NCI-H774 (cell line): ENCODE measurements around the gene LRMDA.

ENCODE experiments used
- DNase-seq: peaks from one replicate; lab custom pipeline; 2025; lab: John Stamatoyannopoulos, UW

Gene LRMDA

DNA sequence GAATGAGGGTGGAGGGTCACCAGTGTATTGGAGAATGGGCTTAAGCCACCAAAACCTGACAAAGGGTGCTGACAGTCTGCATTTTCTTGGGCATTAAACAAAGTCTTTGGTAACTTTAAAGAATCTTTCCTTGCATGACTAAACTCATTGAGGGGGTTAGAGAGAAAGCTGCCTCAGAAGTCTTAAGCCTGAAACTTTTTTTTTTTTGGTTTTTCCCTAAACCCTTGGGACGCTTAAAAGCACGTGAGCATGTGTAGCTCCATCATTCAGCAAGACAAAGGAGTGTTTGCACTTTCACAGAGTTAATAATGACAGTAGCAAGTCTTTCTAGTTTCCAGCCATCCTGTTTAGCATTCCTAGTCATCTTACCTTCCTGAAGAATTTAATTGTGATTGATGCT, 110.7 kb downstream of the LRMDA start:
- no peak for DNase-seq

DNA sequence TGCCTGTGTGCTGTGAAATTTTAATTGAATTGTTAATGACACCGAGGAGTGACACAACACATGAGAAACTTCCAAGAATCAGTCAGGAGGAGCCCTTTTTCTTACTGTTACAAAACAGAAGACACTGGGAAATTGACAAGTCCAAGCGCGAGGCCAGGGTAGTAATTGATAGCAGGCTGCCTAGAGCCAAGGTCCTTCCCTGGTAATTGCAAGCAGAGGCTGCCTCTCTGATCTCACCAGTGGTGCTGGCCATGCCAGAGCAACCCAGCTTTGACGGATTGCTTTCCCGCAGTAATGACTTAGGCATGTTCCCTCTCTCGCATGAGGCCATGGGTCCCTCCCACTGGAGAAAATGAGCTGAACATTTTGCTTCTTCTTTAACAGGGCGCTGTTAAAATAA, 111.5 kb downstream of the LRMDA start:
- no peak for DNase-seq

DNA sequence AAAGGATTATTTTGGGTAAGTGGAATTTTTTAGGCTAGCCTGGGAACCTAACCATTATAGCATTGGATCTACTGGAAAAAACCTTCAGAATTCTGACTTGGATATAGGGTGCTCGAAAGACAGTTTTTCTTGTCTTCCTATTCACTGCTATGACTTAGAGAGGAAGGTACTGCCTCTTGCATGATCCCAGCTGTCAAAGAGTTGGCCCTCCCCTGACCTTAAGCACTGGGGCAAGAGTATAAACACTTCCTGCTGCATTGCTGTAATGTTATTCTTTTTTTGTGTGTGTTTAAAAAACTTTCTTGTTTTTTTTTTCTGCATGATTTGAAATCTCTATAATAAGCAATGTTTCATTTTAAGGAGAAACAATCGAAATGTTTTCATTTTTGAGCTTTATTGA, 113.0 kb downstream of the LRMDA start:
- no peak for DNase-seq

DNA sequence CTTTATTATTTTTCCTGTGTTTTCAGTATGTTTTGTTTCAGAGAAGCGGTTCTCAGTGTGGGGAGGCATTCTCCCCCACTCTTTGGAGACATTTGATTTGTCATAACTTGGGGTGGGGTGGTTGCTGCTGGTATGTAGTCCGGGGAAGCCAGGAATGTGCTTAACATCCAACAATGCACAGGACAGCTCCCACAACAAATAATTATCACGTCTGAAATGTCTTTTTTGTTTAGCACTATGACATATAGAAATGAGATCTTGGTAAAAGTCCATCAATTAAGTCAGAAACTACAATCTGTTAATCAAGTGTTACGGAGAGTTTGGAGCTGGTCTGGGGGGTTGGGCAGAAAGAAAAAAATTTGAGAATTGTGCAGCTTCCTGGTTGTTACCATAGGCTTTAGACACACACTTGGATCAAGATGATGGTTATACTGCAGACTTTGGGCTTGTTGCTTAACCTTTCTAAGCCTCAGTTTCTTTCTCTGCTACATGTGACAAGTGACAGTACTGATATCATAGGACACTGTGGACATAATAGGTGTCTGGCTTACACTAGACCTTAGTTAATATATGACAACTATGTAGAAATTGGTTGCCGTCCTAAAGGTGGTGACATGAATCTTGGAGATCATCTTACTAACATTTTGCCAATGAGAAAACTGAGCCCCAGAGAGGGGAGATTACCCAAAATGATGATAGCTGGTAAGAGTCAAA, 113.7 kb downstream of the LRMDA start:
- no peak for DNase-seq

DNA sequence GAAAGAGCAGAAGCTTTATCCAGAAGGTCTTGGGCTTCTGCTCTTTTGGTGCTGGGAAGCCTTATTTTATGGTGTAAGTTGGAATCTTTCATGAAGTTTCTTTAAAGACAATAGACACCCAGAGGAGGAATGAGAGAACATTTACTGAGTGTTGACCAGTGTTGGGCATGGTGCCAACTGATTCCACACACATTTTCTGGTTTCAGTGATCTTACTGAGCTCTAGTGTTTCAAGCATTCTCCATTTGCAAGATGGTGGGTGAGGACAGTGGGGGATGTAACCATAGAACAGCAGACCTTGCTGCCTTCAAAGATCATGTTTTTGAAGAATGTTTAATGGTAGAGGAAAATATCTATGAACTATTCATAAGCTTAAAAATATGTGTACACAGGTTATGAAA, 114.6 kb downstream of the LRMDA start:
- no peak for DNase-seq

DNA sequence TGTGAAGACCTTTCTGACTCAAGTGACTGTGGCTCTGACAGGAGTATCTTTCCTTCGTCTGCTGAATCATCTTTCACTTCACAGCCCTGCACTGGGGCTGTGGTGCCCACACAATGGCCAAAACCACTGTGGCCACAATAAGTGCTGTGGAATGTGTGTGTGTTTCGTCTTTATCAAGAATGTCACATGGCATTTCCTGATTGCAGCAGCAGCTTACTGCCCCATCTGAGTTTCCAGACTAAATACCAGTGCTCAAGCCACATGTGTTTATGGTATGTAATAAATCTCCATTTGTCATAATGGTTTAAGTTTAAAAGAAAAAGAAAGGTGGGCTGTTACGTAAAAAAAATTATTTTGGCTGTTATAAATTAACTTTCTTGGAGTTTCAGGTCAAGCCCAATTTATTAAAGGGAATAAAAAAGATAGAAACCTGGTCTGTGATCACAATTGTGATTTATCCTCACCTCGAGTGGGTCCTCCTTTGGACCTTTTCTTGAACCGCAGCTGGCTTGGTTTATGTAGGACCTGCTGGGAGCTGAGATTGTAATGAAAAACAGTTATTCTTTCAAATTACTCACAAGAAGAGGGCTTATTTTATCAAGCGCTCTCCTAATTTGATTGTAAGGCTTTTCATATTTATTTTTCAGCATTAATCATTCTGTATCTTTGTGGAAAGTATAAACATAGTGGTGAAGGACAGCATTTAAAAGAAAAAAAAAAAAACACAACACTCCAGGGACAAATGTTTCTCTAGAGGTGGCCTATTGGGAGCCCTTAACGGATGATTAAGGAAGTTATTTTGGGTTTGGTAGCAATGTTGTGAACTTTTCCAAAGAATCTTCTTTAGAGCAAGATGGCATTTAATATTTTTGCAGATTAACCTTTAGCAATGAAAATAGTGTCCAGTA, 116.2 kb downstream of the LRMDA start:
- DNase-seq, result no peak

DNA sequence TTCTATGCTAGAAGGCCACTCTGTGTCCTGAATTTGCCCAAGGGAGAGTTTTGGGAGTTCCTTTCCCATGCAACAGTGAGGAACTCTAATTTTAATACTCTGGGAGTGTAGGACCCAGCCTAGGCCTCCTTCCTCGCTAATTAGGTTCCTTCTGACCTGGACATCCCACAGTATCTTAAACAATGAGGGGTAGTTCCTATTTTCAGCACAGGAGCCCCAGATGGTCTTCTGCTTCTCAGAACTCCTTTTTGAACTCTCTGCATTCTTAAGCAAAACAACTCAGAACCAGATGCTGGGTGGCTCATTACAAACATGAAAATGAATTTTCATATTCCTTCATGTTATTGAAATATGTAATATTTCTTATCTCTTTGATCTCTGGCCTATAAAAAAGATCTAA, 116.9 kb downstream of the LRMDA start:
- DNase-seq, result no peak

DNA sequence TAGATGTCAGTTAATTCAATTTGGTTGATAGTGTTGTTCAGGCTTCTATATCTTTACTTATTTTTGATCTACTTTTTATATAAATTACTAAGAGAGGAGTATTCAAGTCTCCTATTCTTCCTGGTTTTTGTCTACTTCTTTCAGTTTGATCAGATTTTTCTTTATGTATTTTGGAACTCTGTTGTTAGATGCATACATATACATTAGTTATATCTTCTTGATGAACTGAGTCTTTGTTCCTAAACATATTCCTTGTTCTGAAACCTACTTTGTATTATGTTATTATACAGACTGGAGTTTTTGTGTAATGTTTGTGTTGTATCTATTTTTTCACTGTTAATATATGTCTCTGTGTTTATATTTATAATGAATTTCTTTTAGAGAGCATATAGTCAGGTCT, 118.8 kb downstream of the LRMDA start:
- DNase-seq, result no peak

DNA sequence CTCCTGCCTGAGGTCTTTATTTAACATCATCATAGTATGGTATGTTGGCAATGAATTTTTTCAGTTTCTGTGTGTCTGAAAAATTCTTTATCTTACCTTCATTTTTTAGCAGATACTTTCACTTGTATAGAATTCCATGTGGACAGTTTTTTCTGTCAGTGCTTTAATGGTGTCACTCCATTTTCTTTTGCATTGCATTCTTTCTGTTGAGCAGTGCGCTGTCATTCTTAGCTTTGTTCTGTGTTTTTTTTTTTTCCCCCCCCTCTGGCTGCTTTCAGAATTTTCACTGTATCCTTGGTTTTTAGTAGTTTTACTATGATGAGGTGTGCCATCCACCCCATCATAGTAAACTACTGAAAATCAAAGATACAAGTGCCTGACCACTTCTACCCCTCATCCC, 120.7 kb downstream of the LRMDA start:
- no peak for DNase-seq

DNA sequence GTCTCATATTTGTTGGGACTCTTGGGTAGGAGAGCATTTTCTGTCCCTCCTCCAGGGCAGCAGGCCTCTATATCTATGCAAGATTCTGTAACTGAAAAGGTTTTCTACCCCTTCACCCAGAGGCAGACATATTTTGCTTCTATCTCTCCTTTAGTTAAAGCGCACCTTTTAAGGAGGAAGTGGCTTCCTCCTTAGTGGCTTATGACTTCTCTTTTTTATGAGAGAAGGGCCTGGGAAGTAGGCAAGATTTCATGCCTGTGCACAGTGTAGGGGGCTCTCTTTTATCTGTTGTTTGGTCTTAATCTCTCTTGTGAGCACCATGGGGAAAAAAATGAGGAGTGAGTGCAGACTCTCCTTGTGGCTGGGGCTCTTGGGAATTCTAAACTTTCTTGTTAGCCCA, 122.1 kb downstream of the LRMDA start:
- DNase-seq, result no peak

DNA sequence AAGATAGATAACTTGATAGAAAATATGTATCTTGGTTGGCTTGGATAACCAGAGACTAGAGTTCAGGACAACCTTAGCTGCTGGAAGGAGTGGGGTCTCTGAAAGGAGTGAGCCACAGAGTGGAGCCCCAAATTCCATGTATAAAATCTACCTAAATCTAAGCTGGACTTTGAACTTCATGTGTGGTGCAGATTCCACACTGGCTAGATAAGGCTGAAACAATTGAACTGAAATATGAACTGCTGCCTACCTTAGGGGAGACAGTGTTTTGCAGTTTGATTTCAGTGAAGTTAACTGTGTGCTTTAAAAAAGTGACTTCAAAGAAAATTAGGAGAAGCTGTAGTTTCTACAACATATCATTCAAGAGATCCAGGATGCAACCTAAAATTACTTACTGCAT, 123.9 kb downstream of the LRMDA start:
- no peak for DNase-seq

DNA sequence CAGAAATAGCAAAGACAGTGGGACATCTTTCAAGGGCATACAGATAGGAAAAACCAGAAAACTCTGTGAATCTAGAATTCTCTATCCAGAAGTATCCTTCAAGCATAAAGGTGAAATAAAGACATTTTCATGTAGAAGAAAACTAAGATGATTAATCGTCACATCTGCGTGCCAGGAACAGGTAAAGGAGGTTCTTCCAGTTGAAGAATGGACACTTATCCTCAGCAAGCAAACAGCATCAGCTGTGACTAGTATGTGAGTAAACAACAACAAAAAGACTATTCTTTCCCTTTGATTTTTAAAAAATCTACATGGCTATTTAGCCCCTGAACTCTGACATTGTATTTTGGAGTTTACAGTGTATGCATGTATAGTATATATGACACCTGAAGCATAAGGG, 124.9 kb downstream of the LRMDA start:
- no peak for DNase-seq

DNA sequence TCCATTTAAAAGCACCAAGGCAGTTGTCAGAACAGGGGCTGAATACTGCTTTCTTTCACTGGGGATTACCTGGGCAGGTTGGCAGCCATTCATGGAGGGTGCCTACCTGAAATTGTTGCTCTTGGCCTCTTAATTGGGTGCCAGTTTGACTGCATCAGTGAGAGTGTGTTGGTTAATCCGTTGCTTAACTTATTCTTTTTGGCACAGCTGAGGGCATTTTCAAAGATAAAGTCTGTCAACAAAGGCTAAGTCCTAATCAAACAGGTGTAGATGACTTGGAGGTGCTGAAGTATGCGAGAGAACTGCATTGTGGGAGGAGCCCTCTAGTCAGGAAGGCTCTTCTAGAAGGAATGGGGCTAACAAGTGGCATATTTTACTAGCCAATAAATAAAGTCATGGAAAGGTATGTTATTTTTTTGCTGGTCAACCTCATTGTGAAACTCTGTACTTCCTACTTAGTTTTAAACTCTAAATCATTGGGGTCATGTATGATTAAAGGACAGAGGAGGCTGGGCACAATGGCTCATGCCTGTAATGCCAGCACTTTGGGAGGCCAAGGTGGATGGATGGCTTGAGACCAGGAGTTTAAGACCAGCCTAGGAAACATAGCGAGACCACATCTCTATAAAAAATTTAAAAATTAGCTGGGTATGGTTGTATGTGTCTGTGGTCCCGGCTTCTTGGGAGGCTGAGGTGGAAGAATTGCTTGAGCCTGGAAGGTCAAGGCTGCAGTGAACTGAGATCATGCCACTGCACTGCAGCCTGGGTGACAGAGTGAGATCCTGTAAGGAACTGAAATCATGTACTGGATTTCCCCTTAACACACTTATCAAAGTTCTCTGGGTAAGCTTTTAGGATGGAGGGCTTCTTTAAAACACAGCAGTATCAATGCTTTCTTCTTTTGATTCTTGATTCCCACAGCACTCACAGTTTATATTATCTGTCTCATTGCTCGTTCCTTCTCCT, 134.1 kb downstream of the LRMDA start:
- DNase-seq, result no peak

DNA sequence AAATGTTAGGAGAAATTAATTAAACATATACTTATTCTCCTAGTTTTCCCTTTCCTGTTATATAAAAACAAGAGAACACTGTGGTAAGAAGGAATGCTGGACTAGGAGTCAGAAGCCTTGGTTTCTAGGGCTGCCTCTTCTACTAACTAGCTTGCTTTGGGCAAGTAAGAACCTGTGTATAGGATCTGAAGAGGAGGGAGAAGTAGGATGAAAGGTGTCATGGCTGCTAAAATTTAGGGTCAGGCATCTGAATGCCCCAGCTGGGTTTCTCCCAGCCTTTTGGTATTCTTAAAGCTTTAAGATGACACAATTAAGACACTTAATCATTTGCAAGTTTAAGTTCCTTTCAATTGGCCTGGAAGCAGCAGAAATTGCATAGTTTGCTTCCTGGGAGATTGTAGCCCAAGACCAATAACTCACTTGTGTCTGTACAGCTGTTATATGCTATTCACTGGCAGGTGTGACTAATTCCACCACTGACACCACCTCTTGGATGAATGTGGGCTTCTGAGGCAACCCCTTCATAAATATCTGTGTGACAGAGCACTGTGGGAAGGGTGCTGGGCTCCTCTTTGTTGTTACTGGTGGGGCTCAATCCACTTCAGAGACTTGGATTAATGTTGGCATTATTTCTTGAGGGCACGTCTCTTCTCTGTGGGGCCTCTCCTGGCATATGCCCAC, 137.2 kb downstream of the LRMDA start:
- DNase-seq, result peak; percentile 11

DNA sequence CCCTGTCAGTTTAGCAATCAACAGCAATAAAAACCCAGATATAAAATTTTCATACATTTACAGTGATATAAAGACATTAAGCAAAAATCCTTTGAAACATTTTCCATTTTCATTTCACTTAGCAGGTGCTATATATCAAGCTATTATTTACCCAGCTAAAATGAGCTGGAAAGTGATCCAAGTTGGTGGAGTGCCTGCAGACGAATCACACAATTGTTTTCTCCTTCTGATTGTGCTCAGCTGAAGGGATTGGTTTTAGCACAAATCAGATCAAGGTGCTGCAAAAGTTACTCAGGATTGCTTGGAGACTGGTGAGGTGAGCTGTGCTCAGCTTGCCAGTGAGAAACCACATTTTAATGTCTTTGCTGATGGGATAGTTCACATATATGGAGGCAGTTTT, 138.1 kb downstream of the LRMDA start:
- DNase-seq, result no peak

DNA sequence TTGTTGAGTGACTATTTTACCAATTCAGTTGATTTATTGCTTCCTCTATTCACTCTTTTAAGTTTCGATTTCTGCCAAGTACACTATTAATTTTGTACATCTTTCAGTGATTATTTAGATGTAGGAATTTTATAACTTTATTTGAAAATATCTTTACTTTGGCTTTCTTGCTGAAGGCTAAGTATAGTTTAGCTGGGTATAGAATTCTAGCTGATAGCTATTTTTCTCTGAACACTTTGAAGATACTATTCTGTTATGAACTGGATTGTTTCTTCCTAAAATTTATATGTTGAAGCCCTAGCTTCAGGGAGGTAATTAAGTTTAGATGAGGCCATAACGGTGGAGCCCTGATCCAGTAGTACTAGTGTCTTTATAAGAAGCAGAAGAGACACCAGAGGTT, 141.1 kb downstream of the LRMDA start:
- no peak for DNase-seq

DNA sequence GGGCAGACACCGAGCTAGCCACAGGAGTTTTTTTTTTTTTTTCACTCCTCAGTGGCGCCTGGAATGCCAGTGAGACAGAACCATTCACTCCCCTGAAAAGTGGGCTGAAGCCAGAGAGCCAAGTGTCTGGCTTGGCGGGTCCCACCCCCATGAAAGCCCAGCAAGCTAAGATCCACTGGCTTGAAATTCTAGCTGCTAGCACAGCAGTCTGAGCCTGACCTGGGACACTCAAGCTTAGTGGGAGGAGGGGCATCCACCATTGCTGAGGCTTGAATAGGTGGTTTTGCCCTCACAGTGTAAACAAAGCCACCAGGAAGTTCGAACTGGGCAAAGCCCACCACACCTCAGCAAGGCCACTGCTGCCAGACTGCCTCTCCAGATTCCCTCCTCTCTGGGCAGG, 144.5 kb downstream of the LRMDA start:
- DNase-seq, result no peak

DNA sequence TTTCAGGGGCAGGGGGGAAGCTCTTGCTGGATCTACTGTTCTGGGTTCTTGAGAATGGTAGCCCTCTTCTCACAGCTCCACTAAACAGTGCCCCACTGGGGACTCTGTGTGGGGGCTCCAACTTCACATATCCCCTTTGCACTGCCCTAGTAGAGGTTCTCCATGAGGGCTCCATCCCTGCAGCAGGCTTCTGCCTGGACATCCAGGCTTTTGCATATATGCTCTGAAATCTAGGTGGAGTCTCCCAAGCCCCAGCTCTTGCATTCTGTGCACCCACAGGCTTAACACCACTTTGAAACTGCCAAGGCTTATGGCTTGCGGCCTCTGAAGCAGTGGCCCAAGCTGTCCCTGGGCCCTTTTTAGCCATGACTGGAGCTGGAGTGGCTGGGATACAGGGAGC, 150.7 kb downstream of the LRMDA start:
- DNase-seq, result no peak

DNA sequence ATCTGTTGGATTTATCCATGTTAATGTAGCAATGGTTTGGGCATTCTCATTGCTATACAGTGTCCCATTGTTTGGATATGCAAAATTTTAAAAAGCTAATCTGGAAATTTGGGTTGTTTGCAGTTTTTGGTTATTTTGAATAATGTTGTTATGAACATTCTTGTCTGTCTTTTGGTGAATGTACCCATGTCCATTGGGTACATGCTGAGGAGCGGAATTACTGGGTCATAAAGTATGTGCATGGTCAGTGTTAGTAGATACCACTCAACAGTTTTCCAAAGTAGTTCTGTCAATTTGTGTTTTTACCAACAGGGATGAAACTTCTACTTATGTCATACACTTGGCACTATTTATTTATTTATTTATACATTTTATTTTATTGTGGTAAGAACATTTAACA, 153.9 kb downstream of the LRMDA start:
- no peak for DNase-seq

DNA sequence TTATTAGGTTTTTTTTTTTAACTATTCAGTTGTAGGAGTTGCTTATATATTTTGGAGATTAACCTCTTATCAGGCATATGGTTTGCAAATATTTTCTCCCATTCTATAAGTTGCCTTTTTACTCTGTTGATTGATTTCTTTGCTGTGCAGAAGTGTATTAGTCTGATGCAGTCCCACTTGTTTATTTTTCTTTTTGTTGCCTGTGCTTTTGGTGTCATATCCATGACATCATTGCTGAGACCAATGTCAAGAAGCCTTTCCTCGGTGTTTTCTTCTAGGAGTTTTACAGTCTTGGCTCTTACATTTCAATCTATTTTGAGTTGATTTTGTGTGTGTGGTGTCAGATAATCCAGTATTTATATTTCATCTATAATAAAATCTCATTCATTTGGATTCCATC, 155.4 kb downstream of the LRMDA start:
- DNase-seq, result no peak

DNA sequence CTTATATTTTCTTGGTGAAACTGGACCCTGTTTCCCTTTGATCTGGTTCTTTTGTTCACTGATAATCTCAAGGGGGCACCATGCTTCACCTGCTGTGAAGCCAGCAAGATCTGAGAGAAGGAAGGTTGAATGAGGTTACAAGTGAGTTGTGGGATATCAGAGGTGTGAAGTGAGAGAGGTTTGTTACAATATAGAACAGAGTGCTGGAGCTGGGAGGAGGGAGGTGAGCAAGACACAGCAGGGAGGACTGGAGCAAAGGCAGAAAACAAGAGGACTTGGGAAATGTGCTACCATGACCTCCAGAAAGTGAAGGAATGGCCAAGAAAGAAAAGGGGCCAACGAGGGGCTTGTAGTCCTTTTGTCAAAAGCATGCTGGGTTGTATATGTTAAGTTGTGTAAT, 156.6 kb downstream of the LRMDA start:
- DNase-seq, result no peak
